Skeletal muscle cell (primary cell): Measurements from ENCODE around the gene SETD1B.

Experiments
- DNase-seq: peaks from one replicate; pipeline ENCODE4 v3.0.0-alpha.2; 2010; ENCODE audit warnings: low read depth
- H3K4me3 ChIP-seq: 2 replicates; pipeline ENCODE4 v1.5.1; 2011; ENCODE audit warnings: low read depth, mild to moderate bottlenecking, control low read depth, low read length, moderate library complexity

Gene SETD1B

DNA sequence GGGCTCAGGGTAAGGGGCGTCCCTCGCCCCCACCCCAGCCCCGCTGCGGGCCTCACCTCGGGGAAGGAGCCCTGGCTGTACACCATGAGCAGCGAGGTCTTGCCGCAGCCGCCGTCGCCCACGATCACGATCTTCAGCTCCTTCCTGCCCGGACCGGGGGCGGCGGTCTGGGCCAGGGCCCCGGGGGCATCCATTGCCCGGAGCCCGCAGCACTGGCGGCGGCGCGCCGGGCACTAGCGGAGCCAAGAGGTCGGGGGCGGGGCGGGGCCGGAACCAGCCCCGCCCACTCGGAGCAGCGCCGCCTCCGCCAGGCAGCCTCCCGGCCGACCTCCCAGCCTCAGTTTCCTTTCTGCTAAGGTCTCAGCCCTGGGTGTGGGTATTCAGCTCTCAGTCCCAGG is 10.4 kb upstream of the SETD1B start, which contains the start of gene RHOF:
Gene RHOF (minus strand): TSS at position 249 of the 398 bp plus-strand sequence. CDS start 55 bp downstream, at position 194.
- peak within 1 kb of the TSS; percentile 53 for H3K4me3 ChIP-seq
- no peak for DNase-seq

DNA sequence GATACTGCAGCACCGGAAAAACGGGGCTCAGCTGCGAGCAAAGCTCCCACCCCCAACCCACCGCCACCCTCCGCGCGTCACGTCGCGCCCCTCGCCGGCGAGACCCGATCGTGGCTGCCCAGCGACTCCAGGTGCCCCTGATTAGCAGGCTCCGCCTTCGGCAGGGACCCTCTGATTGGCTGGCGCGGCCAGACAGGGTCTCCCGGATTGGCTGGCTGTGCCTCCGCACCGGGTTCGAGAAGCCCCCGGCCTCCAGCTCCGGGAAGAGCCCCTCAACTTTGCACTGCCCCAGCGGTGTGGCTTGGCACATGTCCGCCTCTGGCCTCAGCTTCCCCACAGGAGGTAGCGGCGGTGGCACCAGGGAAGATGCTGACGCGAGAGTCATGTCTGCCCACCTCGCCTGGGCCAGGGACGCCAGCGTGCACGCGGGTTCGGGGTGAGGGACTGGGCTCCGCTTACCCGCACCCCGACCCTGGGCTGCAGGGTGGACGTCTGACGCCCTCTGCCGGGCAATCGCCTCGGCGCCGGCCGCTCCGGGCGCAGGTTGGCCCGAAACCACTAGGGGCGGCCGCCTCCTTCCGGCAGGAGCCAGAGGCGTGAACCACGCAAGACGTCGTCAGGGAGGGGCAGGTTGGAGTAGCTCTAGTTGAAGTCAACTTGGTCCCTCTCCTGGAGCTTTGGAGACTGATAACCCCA is 9.8 kb upstream of the SETD1B start:
- DNase-seq, result peak; percentile 67
- H3K4me3 ChIP-seq, result peak overlapping the region; percentile 53

DNA sequence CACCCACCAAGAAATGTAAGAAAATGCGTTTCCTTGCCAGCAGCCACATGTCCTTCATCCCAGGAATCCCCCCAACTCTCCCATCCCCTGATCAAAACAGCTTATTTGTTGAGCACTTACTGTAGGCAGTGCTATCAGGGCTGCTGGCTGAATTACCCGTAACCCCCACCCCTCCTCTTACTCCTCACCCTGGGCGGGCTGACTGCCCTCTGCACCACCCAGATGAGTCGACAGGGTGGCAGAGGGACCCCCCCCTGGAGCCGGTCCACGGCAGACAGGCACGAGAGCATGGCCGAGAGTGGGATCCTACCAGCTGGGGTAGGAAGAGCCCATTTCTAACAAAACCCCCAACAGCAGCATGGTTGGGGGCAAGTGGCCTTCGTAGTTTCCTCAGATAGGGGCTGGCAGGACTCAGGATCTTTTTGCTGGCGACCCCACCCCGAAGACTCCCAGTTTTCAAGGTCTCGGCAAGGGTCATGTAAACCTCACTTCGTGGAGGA is 9.2 kb upstream of the SETD1B start:
- H3K4me3 ChIP-seq, result peak overlapping the region; percentile 23

GRCh38 chr12:121795034-121795968 is 8.5 kb upstream of the SETD1B start:
- DNase-seq, result no peak
- H3K4me3 ChIP-seq, result peak overlapping the region; percentile 23

More for the DNA sequence above, 9.2 kb upstream of the SETD1B start:
- DNase-seq, result no peak

DNA sequence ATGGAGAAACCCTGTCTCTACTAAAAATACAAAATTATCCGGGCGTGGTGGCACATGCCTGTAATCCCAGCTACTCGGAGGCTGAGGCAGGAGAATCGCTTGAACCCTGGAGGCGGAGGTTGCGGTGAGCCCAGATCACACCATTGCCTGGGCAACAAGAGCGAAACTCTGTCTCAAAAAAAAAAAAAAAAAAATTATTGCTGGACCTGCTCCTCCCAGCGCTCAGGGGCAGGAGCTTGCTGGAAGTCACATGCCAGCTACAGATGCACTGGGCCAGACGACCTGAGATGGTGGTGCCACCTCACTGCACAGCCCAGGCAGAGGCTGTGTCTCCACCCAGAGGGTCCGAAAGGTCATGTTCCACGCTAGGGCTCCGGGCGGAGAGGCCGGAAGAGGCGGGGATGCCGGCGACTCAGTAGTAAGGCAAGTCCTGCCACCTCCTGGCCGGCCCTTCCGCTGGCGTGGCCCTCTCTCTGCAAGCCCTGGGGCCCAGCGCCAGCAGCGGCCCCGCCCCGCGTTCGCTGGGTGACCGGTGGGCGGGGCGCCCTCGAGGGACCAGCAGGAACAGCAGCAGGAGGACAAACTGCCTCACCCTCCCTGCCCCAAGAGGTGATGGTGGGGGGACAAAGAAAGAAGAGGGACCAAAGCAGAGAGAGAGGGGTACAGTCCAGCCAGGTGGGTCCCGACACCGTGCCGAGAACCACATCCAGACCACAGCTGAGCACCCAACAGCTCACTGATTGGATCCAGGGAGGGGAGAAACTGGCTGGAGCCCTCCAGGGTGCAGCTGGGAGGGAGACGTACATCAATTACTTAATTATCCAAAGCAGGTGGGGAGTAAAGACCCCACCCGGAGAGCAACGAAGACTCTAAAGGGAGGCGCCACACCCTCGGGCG is 6.7 kb upstream of the SETD1B start:
- DNase-seq, result no peak
- H3K4me3 ChIP-seq, result no peak overlapping the region

- DNase-seq, result no peak
- peak overlapping the region; percentile 33 for H3K4me3 ChIP-seq
Measured at GRCh38 chr12:121797937-121798786, 5.6 kb upstream of the SETD1B start.

- peak overlapping the region; percentile 33 for H3K4me3 ChIP-seq
- DNase-seq, result no peak
Measured at GRCh38 chr12:121798787-121799155, 5.0 kb upstream of the SETD1B start.

DNA sequence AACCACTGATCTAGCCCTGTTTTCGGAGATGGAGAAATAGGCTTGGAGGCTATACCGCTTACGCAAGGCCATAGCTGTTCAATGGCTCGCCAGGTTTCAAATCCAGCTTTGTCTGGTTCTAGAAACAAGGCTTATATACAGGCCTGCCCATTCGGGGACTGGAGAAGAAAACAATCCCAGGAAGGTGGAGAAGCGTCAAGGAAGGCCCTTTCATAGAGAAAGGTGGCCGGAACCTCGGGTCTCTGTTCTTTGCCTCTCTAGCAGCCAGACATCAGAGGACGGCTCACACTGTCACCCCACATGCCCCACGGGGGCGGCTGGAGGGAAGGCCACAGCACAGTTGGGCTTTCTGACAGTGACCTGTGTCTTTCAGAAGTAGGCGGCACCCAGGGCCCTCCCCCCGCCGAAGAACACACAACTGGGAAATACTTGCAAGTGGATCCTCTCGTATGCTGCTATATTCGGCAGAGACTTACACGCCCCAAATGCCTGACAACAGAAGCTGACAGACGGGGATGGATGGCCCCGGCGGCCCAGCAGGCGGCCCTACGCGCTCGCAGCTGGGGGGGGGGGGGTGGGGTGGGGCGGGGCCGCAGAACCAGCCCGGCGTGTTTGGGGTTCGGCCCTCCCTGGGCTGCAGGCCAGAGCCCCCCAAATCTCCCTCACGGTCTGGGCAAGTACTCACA is 4.5 kb upstream of the SETD1B start:
- no peak for DNase-seq
- H3K4me3 ChIP-seq, result peak overlapping the region; percentile 51

GRCh38 chr12:121799842-121800693 is 3.7 kb upstream of the SETD1B start:
- peak overlapping the region; percentile 51 for H3K4me3 ChIP-seq
- DNase-seq, result peak; percentile 70

DNA sequence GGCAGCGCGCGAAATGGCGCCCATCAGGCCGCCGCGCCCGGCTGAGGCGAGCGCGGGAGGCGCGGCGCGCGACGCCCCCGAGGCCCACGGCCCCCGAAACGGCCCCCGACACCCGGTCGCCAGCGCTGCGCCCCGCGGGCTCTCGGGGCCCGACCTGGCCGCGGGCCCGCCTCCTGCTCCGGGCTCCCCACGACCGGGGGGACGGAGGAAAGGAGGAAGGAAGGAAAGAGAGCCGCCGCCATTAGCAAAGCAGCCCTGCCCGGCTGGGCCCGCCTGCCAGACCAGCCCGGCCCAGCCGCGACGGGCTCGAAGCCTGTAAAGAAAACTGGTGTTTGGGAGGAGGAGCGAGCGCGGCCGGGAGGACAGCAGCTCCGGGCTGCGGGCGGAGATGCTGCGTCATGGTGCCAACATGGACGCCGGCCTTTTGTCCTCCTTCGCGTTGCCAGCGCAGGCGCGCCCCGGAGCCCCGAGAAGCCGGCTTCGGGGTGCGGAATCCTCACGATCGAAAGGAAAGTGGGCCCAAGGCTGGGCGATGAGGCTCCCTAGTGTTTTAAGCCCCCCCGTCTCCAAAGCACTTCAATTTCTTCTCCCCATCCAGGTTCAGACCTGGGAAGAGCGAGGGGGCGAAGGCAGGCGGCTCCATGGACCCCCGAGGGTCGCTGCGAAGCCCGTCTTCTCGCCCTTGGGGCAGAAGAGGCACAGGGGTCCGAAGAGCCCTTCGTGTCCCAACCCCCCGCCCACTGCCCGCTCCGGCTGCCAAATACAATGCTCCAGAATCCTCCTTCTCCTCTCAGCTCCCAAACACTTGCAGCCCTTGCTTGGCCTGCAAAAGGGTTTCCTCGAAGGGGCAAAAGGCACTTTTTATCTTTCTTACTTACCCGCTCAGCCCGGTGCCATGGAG is 2.9 kb upstream of the SETD1B start:
- H3K4me3 ChIP-seq, result peak overlapping the region; percentile 75
- no peak for DNase-seq

GRCh38 chr12:121801595-121802484 is 2.0 kb upstream of the SETD1B start:
- no peak for DNase-seq
- peak overlapping the region; percentile 75 for H3K4me3 ChIP-seq

DNA sequence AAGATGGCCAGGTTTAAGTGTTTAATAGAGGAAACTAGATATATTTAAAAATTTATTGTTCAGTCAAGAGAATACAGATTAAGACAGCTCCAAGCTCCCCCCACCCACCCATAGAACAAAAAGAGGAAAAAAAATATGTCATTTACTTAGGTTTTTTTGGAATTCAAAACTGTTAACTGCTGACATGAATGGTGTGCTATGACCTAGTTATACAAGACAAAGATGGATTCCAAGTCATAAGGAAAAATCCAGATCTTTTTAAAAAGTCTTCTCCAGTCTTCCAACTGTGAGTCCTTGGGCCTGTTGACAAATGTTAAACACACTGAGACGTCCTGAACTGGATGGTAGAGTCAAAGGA is 1.3 kb upstream of the SETD1B start:
- no peak for DNase-seq

DNA sequence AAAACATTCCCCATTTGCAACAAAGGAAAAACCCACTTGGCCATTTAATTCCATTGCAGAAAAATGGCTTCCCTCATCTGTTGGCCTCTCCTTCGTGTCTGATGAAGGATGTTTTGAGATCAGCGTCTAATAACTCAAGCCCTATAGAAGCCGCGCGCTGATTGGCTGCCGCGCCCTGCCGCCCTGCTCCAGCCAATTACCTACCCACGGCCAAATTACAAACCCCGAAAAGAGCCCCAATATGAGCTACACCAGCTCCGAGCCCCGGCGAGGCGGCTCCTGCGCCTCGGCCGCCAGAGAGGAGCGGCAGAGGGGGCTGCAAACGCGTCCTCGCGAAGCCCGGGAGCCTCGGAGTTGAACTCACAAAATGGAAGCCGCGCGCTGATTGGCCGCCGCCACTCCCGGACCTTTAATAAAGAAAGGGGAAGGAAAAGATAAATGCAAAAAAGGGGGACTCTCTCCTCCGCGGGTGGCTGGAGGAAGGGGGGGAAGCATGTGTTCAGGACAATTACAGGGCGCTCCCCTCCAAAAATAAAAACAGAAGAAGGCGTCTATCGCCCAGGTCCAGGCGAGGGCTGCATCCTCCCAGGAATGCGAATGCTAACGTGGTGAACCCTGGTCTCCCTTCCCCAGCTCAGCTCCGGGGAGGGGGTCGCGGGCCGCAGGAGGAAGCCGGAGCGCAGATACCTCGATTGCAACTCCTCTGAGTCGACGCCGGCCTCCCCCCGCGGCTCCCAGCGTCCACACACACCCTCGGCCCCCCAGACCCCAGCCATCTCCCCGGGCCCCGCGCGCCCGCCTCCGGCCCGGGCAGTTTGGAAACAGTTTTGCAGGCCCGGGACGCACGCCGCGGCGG is 738 bp upstream of the SETD1B start:
- peak; percentile 90 for DNase-seq
- H3K4me3 ChIP-seq, result peak overlapping the region; percentile 75

More for the DNA sequence above, 1.3 kb upstream of the SETD1B start:
- H3K4me3 ChIP-seq, result peak overlapping the region; percentile 75

DNA sequence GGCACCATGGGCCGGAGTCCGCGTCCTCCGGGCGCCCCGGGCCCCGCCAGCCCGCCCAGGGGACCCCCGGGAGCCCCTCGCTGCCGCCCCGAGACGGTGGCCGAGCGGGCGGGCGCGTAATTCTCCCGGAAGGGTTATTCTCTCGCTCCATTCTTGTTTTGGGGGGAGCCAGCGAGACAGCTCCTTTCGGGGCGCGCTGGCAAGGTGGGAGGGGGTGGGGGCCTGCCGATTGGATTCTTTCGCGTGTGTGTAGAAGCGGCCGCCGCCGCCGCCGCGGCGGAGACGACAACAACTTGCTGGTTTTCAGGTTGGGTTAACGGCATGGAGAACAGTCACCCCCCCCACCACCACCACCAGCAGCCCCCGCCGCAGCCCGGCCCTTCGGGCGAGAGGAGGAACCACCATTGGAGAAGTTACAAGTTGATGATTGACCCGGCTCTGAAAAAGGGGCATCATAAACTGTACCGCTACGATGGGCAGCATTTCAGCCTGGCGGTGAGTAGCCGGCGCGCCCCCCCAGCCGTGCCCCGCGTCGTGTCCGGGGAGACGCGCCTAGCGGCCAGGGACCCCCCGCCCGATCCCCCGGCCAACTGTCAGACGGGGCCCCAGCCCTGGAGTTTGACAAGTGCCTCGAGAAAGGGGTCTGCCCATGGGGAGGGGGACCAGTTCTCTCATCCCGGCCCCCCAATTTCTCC is 755 bp downstream of the SETD1B start:
- DNase-seq, result no peak
- H3K4me3 ChIP-seq, result peak overlapping the region; percentile 75
